Neuron (in vitro differentiated cells): ENCODE measurements around the gene MAP3K21.

Experiments
- H2AFZ ChIP-seq: one replicate; pipeline ENCODE4 v1.6.1; 2013; ENCODE audit warnings: low read depth, mild to moderate bottlenecking, inconsistent platforms, low read length, moderate library complexity
- H3K27me3 ChIP-seq: one replicate; pipeline ENCODE4 v1.6.1; 2013; ENCODE audit warnings: low read length; ENCODE audit not compliant: insufficient read depth
- H3K36me3 ChIP-seq: one replicate; pipeline ENCODE4 v1.6.1; 2013; ENCODE audit warnings: low read length; ENCODE audit not compliant: insufficient read depth
- H3K4me1 ChIP-seq: one replicate; pipeline ENCODE4 v1.6.1; 2013; ENCODE audit warnings: low read length; ENCODE audit not compliant: insufficient read depth
- H3K4me3 ChIP-seq: 2 replicates; pipeline ENCODE4 v1.5.1; 2013; ENCODE audit warnings: mild to moderate bottlenecking, low read length, moderate library complexity
- H3K9me3 ChIP-seq: one replicate; pipeline ENCODE4 v1.6.1; 2013; ENCODE audit warnings: low read length

The MAP3K21 gene

GRCh38 chr1:233368789-233369130, 41.2 kb downstream of the MAP3K21 start:
- Histone ChIP-seq H3K4me1 (no peaks in the 10 kb centered on the region), H3K9me3 (no peaks in the 10 kb centered on the region), H3K36me3 (no peaks in the 10 kb centered on the region), H3K4me3 (no peak overlapping the region), H3K27me3 (no peaks in the 10 kb centered on the region), H2AFZ (no peak overlapping the region)

- H3K4me1 ChIP-seq = no peaks in the 10 kb centered on the region
- H3K4me3 ChIP-seq = no peak overlapping the region
- H2AFZ ChIP-seq = no peak overlapping the region
- no peaks in the 10 kb centered on the region for H3K36me3 ChIP-seq
- H3K9me3 ChIP-seq = no peaks in the 10 kb centered on the region
- H3K27me3 ChIP-seq = no peaks in the 10 kb centered on the region
Observed at GRCh38 chr1:233372218-233373120, 44.9 kb downstream of the MAP3K21 start.

GRCh38 chr1:233373226-233373625, 45.7 kb downstream of the MAP3K21 start:
- H3K4me3 ChIP-seq = no peak overlapping the region
- no peaks in the 10 kb centered on the region for H3K36me3 ChIP-seq
- no peaks in the 10 kb centered on the region for H3K27me3 ChIP-seq
- H2AFZ ChIP-seq = no peak overlapping the region
- no peaks in the 10 kb centered on the region for H3K4me1 ChIP-seq
- H3K9me3 ChIP-seq = no peaks in the 10 kb centered on the region

DNA sequence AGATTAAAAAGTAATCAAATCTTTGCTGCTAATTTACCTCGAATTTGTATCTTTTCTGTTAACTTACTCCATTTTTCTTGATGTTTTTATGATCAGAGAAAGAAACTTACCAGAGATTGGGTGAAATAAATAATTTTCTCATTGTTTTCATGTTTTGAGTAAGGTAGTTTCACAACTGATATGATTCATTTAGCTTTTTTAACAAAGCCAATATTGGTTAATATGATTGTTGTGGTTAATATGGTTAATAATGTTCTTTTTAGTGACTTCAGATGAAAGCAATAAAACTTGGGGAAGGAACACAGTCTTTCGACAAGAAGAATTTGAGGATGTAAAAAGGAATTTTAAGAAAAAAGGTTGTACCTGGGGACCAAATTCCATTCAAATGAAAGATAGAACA, 48.1 kb downstream of the MAP3K21 start:
- H3K4me1 ChIP-seq = no peaks in the 10 kb centered on the region
- H3K27me3 ChIP-seq = no peaks in the 10 kb centered on the region
- H2AFZ ChIP-seq = no peak overlapping the region
- no peak overlapping the region for H3K4me3 ChIP-seq
- no peaks in the 10 kb centered on the region for H3K36me3 ChIP-seq
- H3K9me3 ChIP-seq = no peaks in the 10 kb centered on the region

DNA sequence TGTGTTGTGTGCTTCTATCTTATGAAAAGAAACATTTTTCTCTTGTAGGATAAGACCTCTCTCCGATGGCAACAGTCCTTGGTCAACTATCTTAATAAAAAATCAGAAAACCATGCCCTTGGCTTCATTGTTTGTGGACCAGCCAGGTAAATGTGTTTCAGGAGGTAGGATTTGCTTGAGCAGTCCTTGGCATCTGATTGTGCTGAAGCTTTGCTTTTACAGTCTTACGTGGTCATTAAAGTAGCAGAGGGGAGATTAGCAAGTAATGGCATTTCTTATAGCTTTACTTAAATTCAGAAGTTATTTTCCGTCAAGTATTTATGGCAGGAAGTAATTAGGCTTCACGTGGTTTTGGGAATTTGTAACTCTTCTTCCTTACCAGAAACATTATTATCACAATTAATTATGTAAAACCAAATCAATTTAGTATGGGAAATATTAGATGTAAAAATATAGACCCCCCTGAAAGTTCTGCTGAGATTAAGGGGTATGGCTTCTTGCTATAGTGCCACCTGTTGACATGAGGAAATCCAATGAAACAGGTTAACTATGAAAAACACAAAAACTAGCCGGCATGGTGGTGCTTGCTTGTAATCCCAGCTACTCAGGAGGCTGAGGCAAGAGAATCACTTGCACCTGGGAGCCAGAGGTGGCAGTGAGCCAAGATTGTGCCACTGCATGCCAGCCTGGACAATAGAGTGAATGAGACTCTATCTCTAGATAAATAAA, 49.0 kb downstream of the MAP3K21 start:
- no peak overlapping the region for H2AFZ ChIP-seq
- H3K4me1 ChIP-seq = no peaks in the 10 kb centered on the region
- no peaks in the 10 kb centered on the region for H3K27me3 ChIP-seq
- H3K4me3 ChIP-seq = no peak overlapping the region
- H3K36me3 ChIP-seq = no peaks in the 10 kb centered on the region
- H3K9me3 ChIP-seq = no peaks in the 10 kb centered on the region

- Histone ChIP-seq H3K4me3 (no peak overlapping the region), H2AFZ (no peak overlapping the region), H3K9me3 (no peaks in the 10 kb centered on the region), H3K4me1 (no peaks in the 10 kb centered on the region), H3K27me3 (no peaks in the 10 kb centered on the region), H3K36me3 (no peaks in the 10 kb centered on the region)
Observed at GRCh38 chr1:233379869-233380438, 52.4 kb downstream of the MAP3K21 start.

GRCh38 chr1:233381806-233382205, 54.3 kb downstream of the MAP3K21 start:
- no peak overlapping the region for H3K4me3 ChIP-seq
- H3K9me3 ChIP-seq = no peaks in the 10 kb centered on the region
- H3K27me3 ChIP-seq = no peaks in the 10 kb centered on the region
- H3K4me1 ChIP-seq = no peaks in the 10 kb centered on the region
- no peak overlapping the region for H2AFZ ChIP-seq
- no peaks in the 10 kb centered on the region for H3K36me3 ChIP-seq

DNA sequence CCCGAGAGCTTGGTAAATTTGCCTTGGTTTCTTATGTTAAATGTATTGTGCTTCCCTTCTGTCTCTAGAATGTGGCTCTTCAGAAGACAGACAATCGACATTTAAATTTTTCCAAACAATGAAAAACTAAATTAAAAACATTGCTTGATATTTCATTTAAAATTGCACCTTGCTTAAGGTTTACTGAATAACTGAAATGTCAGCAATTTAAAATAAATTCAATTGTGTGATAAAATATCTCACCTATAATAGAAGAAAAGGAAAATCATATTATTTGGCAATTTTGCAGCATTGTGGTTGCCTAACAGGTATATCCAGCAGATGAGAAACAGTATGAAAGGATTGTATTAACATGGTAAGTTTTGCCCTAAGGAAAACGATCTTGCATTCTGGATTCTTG, 56.5 kb downstream of the MAP3K21 start:
- Histone ChIP-seq H3K4me1 (no peaks in the 10 kb centered on the region), H3K27me3 (no peaks in the 10 kb centered on the region), H3K36me3 (no peaks in the 10 kb centered on the region), H2AFZ (no peak overlapping the region), H3K9me3 (no peaks in the 10 kb centered on the region), H3K4me3 (no peak overlapping the region)

- Histone ChIP-seq H3K27me3 (no peaks in the 10 kb centered on the region), H3K4me1 (no peaks in the 10 kb centered on the region), H3K36me3 (no peaks in the 10 kb centered on the region), H3K9me3 (no peaks in the 10 kb centered on the region), H3K4me3 (no peak overlapping the region), H2AFZ (no peak overlapping the region)
Observed at GRCh38 chr1:233386336-233386735, 58.8 kb downstream of the MAP3K21 start.

GRCh38 chr1:233387585-233387984, 60.1 kb downstream of the MAP3K21 start:
- H3K4me1 ChIP-seq = no peaks in the 10 kb centered on the region

GRCh38 chr1:233389169-233389568, 61.6 kb downstream of the MAP3K21 start:
- H2AFZ ChIP-seq = no peak overlapping the region
- no peaks in the 10 kb centered on the region for H3K9me3 ChIP-seq
- no peaks in the 10 kb centered on the region for H3K27me3 ChIP-seq
- no peaks in the 10 kb centered on the region for H3K36me3 ChIP-seq
- H3K4me1 ChIP-seq = no peaks in the 10 kb centered on the region
- H3K4me3 ChIP-seq = no peak overlapping the region

More at GRCh38 chr1:233387585-233387984, 60.1 kb downstream of the MAP3K21 start:
- no peak overlapping the region for H2AFZ ChIP-seq
- no peaks in the 10 kb centered on the region for H3K27me3 ChIP-seq
- H3K36me3 ChIP-seq = no peaks in the 10 kb centered on the region
- no peaks in the 10 kb centered on the region for H3K9me3 ChIP-seq
- no peak overlapping the region for H3K4me3 ChIP-seq

GRCh38 chr1:233389893-233390292, 62.4 kb downstream of the MAP3K21 start:
- Histone ChIP-seq H3K9me3 (no peaks in the 10 kb centered on the region), H3K4me1 (no peaks in the 10 kb centered on the region), H3K4me3 (no peak overlapping the region), H3K36me3 (no peaks in the 10 kb centered on the region), H2AFZ (no peak overlapping the region), H3K27me3 (no peaks in the 10 kb centered on the region)
